IPS-18c (cell line): Measurements from ENCODE around the gene ZCCHC9.
"Not testable (repeated sequence)": the region's sequence is repeated elsewhere in the genome, so short reads cannot be mapped to it uniquely, and the experiment has no call there.

Source experiments
- H3K4me3 ChIP-seq: 2 replicates; pipeline ENCODE4 v1.7.0; 2013; ENCODE audit warnings: low read depth, mild to moderate bottlenecking, low read length, moderate library complexity; ENCODE audit not compliant: insufficient read depth
- H3K9me3 ChIP-seq: one replicate; pipeline ENCODE4 v1.6.1; 2013; ENCODE audit warnings: mild to moderate bottlenecking, low read length, moderate library complexity; ENCODE audit not compliant: control insufficient read depth, insufficient read depth

ZCCHC9 gene

GRCh38 chr5:81337803-81338202, 36.4 kb downstream of the ZCCHC9 start:
- Histone ChIP-seq H3K4me3 (no peak overlapping the region), H3K9me3 (no peaks in the 10 kb centered on the region)

GRCh38 chr5:81338213-81338612, 36.8 kb downstream of the ZCCHC9 start:
- not testable (repeated sequence) for H3K4me3 ChIP-seq, H3K9me3 ChIP-seq

- Histone ChIP-seq H3K9me3 (no peaks in the 10 kb centered on the region), H3K4me3 (no peak overlapping the region)
Observed at GRCh38 chr5:81344736-81345135, 43.3 kb downstream of the ZCCHC9 start.

GRCh38 chr5:81345411-81346003, 44.1 kb downstream of the ZCCHC9 start:
- no peak overlapping the region for H3K4me3 ChIP-seq
- no peaks in the 10 kb centered on the region for H3K9me3 ChIP-seq

- Histone ChIP-seq H3K4me3 (no peak overlapping the region), H3K9me3 (no peaks in the 10 kb centered on the region)
Observed at GRCh38 chr5:81349161-81349560, 47.8 kb downstream of the ZCCHC9 start.

- Histone ChIP-seq H3K9me3 (no peaks in the 10 kb centered on the region), H3K4me3 (no peak overlapping the region)
Observed at GRCh38 chr5:81350507-81350906, 49.1 kb downstream of the ZCCHC9 start.

- Histone ChIP-seq H3K9me3 (no peaks in the 10 kb centered on the region), H3K4me3 (no peak overlapping the region)
Observed at GRCh38 chr5:81353189-81353588, 51.8 kb downstream of the ZCCHC9 start.

GRCh38 chr5:81354093-81354492, 52.7 kb downstream of the ZCCHC9 start:
- no peak overlapping the region for H3K4me3 ChIP-seq
- no peaks in the 10 kb centered on the region for H3K9me3 ChIP-seq

- Histone ChIP-seq H3K4me3 (no peak overlapping the region), H3K9me3 (no peaks in the 10 kb centered on the region)
Observed at GRCh38 chr5:81355291-81356251, 54.2 kb downstream of the ZCCHC9 start.

- Histone ChIP-seq H3K4me3 (no peak overlapping the region), H3K9me3 (no peaks in the 10 kb centered on the region)
Observed at GRCh38 chr5:81359108-81359507, 57.7 kb downstream of the ZCCHC9 start.

- Histone ChIP-seq H3K4me3 (no peak overlapping the region), H3K9me3 (no peaks in the 10 kb centered on the region)
Observed at GRCh38 chr5:81359881-81360280, 58.5 kb downstream of the ZCCHC9 start.

GRCh38 chr5:81360640-81361039, 59.3 kb downstream of the ZCCHC9 start:
- Histone ChIP-seq H3K4me3 (no peak overlapping the region), H3K9me3 (no peaks in the 10 kb centered on the region)

GRCh38 chr5:81361600-81361999, 60.2 kb downstream of the ZCCHC9 start:
- no peaks in the 10 kb centered on the region for H3K9me3 ChIP-seq
- no peak overlapping the region for H3K4me3 ChIP-seq
